ENCODE measurements around the gene ARHGAP6.
"Not testable (repeated sequence)": the region's sequence is repeated elsewhere in the genome, so short reads cannot be mapped to it uniquely, and the experiment has no call there.

ARHGAP6 gene

GRCh38 chrX:11641349-11642065 is 24.2 kb downstream of the ARHGAP6 start:
- DNase-seq, result no peak

- no peak for DNase-seq
Measured at GRCh38 chrX:11640089-11640488, 25.6 kb downstream of the ARHGAP6 start.

- DNase-seq, result no peak
Measured at GRCh38 chrX:11632732-11633131, 33.0 kb downstream of the ARHGAP6 start.

- no peak for DNase-seq
Measured at GRCh38 chrX:11629593-11630211, 36.0 kb downstream of the ARHGAP6 start.

- DNase-seq, result no peak
Measured at GRCh38 chrX:11628399-11628798, 37.3 kb downstream of the ARHGAP6 start.

- no peak for DNase-seq
Measured at GRCh38 chrX:11626351-11626750, 39.4 kb downstream of the ARHGAP6 start.

GRCh38 chrX:11619441-11619840 is 46.3 kb downstream of the ARHGAP6 start:
- DNase-seq, result no peak

GRCh38 chrX:11614253-11614652 is 51.5 kb downstream of the ARHGAP6 start:
- not testable (repeated sequence) for DNase-seq

- DNase-seq, result no peak
Measured at GRCh38 chrX:11611965-11612364, 53.8 kb downstream of the ARHGAP6 start.

- DNase-seq, result no peak
Measured at GRCh38 chrX:11611161-11611560, 54.6 kb downstream of the ARHGAP6 start.

- DNase-seq, result no peak
Measured at GRCh38 chrX:11609109-11609508, 56.6 kb downstream of the ARHGAP6 start.

- no peak for DNase-seq
Measured at GRCh38 chrX:11606408-11606807, 59.3 kb downstream of the ARHGAP6 start.

- no peak for DNase-seq
Measured at GRCh38 chrX:11600578-11600977, 65.1 kb downstream of the ARHGAP6 start.

- DNase-seq, result no peak
Measured at GRCh38 chrX:11597479-11597878, 68.2 kb downstream of the ARHGAP6 start.

- DNase-seq, result no peak
Measured at GRCh38 chrX:11591723-11592346, 73.9 kb downstream of the ARHGAP6 start.

GRCh38 chrX:11589641-11590040 is 76.1 kb downstream of the ARHGAP6 start:
- no peak for DNase-seq

- DNase-seq, result no peak
Measured at GRCh38 chrX:11588097-11588496, 77.6 kb downstream of the ARHGAP6 start.

GRCh38 chrX:11585174-11585573 is 80.5 kb downstream of the ARHGAP6 start:
- no peak for DNase-seq

- DNase-seq, result no peak
Measured at GRCh38 chrX:11580789-11581188, 84.9 kb downstream of the ARHGAP6 start.

GRCh38 chrX:11579636-11580600 is 85.8 kb downstream of the ARHGAP6 start:
- no peak for DNase-seq

GRCh38 chrX:11578301-11578700 is 87.4 kb downstream of the ARHGAP6 start:
- not testable (repeated sequence) for DNase-seq

GRCh38 chrX:11577603-11578002 is 88.1 kb downstream of the ARHGAP6 start:
- DNase-seq, result no peak

- DNase-seq, result no peak
Measured at GRCh38 chrX:11575332-11575731, 90.4 kb downstream of the ARHGAP6 start.

Measured in NCI-H1930 (cell line).